HG03159 (cell line): ENCODE data around the gene TMC1.
"Not testable (repeated sequence)": the region's sequence is repeated elsewhere in the genome, so short reads cannot be mapped to it uniquely, and the experiment has no call there.

Experiments used
- ATAC-seq: cut with Tn5 transposase; IDR thresholded peaks from one replicate; pipeline ENCODE4 v1.9.1; 2021; ENCODE audit warnings: mild to moderate bottlenecking, moderate library complexity; ENCODE audit not compliant: unreplicated experiment

TMC1 gene

GRCh38 chr9:72521416-72521815 is at the start of gene TMC1:
Gene TMC1, plus strand, starts transcription at chr9:72521608. Its CDS starts 127,041 bp downstream, at chr9:72648649.
- ATAC-seq = not testable (repeated sequence)

GRCh38 chr9:72473474-72474261 is 47.7 kb upstream of the TMC1 start:
- ATAC-seq = peak; percentile 92

- ATAC-seq = no peak
Measured at GRCh38 chr9:72474676-72475075, 46.7 kb upstream of the TMC1 start.

GRCh38 chr9:72476100-72476499 is 45.3 kb upstream of the TMC1 start:
- no peak for ATAC-seq

GRCh38 chr9:72476617-72477437 is 44.6 kb upstream of the TMC1 start:
- no peak for ATAC-seq

- no peak for ATAC-seq
Measured at GRCh38 chr9:72477930-72478518, 43.4 kb upstream of the TMC1 start.

GRCh38 chr9:72478966-72479365 is 42.4 kb upstream of the TMC1 start:
- ATAC-seq = no peak

GRCh38 chr9:72480261-72480660 is 41.1 kb upstream of the TMC1 start:
- ATAC-seq = not testable (repeated sequence)

GRCh38 chr9:72480921-72481320 is 40.5 kb upstream of the TMC1 start:
- no peak for ATAC-seq

- ATAC-seq = no peak
Measured at GRCh38 chr9:72485821-72486593, 35.4 kb upstream of the TMC1 start.

- no peak for ATAC-seq
Measured at GRCh38 chr9:72486594-72486955, 34.8 kb upstream of the TMC1 start.

GRCh38 chr9:72487665-72488064 is 33.7 kb upstream of the TMC1 start:
- ATAC-seq = not testable (repeated sequence)

GRCh38 chr9:72489986-72490385 is 31.4 kb upstream of the TMC1 start:
- ATAC-seq = no peak

GRCh38 chr9:72491242-72491641 is 30.2 kb upstream of the TMC1 start:
- ATAC-seq = no peak

- no peak for ATAC-seq
Measured at GRCh38 chr9:72494051-72494450, 27.4 kb upstream of the TMC1 start.

GRCh38 chr9:72497447-72498046 is 23.9 kb upstream of the TMC1 start:
- no peak for ATAC-seq

GRCh38 chr9:72506615-72507014 is 14.8 kb upstream of the TMC1 start:
- no peak for ATAC-seq

- ATAC-seq = no peak
Measured at GRCh38 chr9:72509053-72509452, 12.4 kb upstream of the TMC1 start.

GRCh38 chr9:72509635-72510034 is 11.8 kb upstream of the TMC1 start:
- ATAC-seq = peak; percentile 97

GRCh38 chr9:72521011-72521410 is 397 bp upstream of the TMC1 start:
- not testable (repeated sequence) for ATAC-seq
